Skeletal muscle tissue (tissue), 4 donors: ENCODE measurements around the gene VTI1A. TPM values are rescaled to one million over a fixed set of nuclear protein-coding genes. Genes with fewer than 3 reads are reported as not detected.
"Not testable (repeated sequence)": the region's sequence is repeated elsewhere in the genome, so short reads cannot be mapped to it uniquely, and the experiment has no call there.

Experiments
- H3K27ac ChIP-seq: one replicate; pipeline ENCODE4 v1.7.0; 2013; ENCODE audit warnings: mild to moderate bottlenecking, low read depth, low read length, inconsistent platforms
- H3K27me3 ChIP-seq, 3 donors: one replicate each; pipeline ENCODE4 v1.7.0; 2013; ENCODE audit warnings: low read length in 3 of 3; ENCODE audit not compliant: control insufficient read depth in 3 of 3, insufficient read depth in 3 of 3
- H3K36me3 ChIP-seq, 3 donors: one replicate each; pipeline ENCODE4 v1.7.0; 2013; ENCODE audit warnings: low read length in 3 of 3; ENCODE audit not compliant: control insufficient read depth in 3 of 3, insufficient read depth in 3 of 3
- H3K4me1 ChIP-seq, 3 donors: one replicate each; pipeline ENCODE4 v1.7.0; 2013; ENCODE audit warnings: low read length in 3 of 3, mild to moderate bottlenecking in 3 of 3; ENCODE audit not compliant: control insufficient read depth in 3 of 3, insufficient read depth in 3 of 3
- H3K4me3 ChIP-seq, 3 donors: one replicate each; pipeline ENCODE4 v1.7.0; 2013; ENCODE audit warnings: low read length in 3 of 3
- H3K9ac ChIP-seq, 3 donors: one replicate each; pipeline ENCODE4 v1.7.0; 2013; ENCODE audit warnings: low read length in 3 of 3, mild to moderate bottlenecking in 3 of 3, moderate library complexity in 2 of 3, low read depth in 1 of 3
- H3K9me3 ChIP-seq, 3 donors: one replicate each; pipeline ENCODE4 v1.7.0; 2013; ENCODE audit warnings: low read length in 3 of 3; ENCODE audit not compliant: control insufficient read depth in 3 of 3
- total RNA-seq: library from RNA; depleted of rRNA; stranded (reverse); fragments of >200 nt; gene quantifications from one replicate; pipeline ENCODE4 v1.2.3, GENCODE V29; 2014
- donor health status: Osteomylitis.

The VTI1A gene
- total RNA-seq, 1 donor from 2014 or later, result 18.3 TPM

DNA sequence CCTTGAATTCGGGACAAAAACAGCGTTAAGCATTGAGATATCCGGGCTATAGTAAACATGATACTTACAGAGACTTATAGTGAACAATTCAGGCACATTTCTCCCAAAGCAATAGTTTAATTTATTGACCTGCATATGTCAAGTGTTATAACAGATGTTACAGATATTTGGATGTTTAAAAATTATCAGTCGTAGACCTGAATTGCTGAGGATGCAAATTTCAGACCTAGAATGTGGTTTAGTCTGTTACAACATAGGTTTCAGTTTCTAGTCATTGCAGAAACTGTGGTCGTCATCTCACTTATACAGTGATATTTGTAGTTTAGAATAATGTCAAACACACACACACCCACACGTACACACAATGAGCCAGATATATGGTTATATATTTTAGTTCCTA, 85.2 kb downstream of the VTI1A start:
- H3K4me1 ChIP-seq, result no peaks in the 10 kb centered on the region
- no peak overlapping the region for H3K27ac ChIP-seq
- H3K4me3 ChIP-seq, result peak overlapping the region in 1 of 3 donors; percentile 33
- no peaks in the 10 kb centered on the region for H3K27me3 ChIP-seq
- H3K9ac ChIP-seq, result no peak overlapping the region
- no peaks in the 10 kb centered on the region for H3K36me3 ChIP-seq
- no peaks in the 10 kb centered on the region for H3K9me3 ChIP-seq

DNA sequence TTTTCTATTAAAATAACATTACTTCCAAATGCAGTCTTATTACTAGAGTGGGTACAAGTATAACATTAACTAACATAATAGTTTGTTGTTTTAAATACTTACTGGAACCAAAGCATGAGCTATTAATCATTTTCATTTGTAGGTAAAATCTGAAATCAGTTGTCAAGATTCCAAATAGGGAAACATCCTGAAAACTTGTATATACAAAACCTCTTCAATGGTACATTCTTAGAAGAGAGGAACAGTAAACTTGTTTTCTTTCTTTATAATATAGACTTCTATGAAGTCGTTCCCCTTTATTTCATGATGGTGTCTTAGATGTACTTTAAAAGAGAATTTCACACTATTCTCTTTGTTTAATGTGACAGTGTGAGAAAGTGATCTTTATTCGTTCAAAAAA, 85.9 kb downstream of the VTI1A start:
- Histone ChIP-seq H3K27ac (peak overlapping the region; percentile 26), H3K9ac (no peak overlapping the region), H3K4me1 (no peaks in the 10 kb centered on the region), H3K4me3 (no peak overlapping the region), H3K36me3 (no peaks in the 10 kb centered on the region), H3K27me3 (no peaks in the 10 kb centered on the region), H3K9me3 (no peaks in the 10 kb centered on the region)

DNA sequence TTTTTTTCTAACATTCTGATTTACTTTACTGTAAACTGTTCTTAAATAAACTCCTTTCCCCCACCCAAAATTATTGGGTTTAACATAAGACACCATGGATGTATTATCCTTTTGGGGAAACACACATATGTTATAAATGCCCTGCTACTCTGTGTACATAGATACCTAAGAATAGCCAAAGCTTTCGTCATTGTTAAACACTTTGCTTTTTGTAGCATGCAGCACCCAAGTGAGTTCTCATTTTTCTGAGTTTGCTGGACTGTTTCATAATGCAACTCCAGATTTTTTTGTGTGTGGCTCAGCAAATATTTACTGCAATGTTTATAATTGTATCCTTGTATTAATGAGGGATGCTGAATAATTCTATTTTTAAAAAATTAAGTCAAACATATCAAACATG, 86.9 kb downstream of the VTI1A start:
- Histone ChIP-seq H3K9me3 (no peaks in the 10 kb centered on the region), H3K36me3 (peaks cover 0 to 4% (median 4%) of the 10 kb centered on the region in 3 donors), H3K27me3 (no peaks in the 10 kb centered on the region), H3K4me1 (no peaks in the 10 kb centered on the region), H3K9ac (no peak overlapping the region), H3K4me3 (no peak overlapping the region), H3K27ac (peak overlapping the region; percentile 26)

DNA sequence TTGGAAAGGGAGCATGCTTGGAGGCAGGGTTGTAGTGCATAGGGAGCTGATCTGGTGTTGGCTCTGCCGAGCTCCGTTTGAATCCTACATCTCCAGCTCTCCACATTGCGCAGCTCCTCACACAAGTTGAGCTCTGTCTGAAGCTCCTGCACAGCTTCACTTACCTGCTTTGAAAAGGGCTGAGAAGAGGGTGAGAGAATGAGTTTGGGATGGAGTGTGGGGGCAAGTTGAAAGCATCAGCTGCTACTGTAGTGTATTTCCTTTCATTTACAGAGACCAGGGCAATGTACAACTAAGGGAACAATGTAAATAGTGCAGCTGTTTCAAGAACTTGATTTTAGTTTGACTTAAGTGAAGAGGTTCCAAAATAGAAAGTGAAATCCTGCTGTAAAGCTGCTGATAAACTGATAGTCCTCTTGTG, 88.5 kb downstream of the VTI1A start:
- Histone ChIP-seq H3K36me3 (peaks cover 0 to 4% (median 4%) of the 10 kb centered on the region in 3 donors), H3K27me3 (no peaks in the 10 kb centered on the region), H3K4me3 (peak overlapping the region in 1 of 3 donors; percentile 35), H3K27ac (no peak overlapping the region), H3K4me1 (no peaks in the 10 kb centered on the region), H3K9ac (peak overlapping the region in 2 of 3 donors; percentile 11 to 43), H3K9me3 (no peaks in the 10 kb centered on the region)

DNA sequence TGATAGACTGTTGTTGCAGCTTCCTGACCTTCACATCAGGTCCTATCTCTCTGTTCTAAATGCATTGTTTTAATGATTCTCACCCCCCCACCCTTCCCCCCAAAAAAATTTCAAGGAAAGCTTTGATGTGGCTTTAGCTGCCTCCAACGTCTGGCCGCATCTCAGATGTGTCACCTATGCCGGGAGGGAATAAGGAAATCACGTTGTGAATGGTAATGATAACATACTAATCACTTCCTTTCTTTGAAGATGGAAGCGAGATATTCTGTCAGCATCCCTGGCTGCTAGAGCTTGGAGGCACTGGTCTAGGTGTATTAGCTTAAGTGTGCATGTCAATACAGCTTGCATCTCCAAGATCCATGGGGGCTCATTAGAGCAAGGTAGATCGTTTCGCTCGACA, 89.6 kb downstream of the VTI1A start:
- Histone ChIP-seq H3K4me1 (no peaks in the 10 kb centered on the region), H3K27me3 (no peaks in the 10 kb centered on the region), H3K4me3 (no peak overlapping the region), H3K9me3 (no peaks in the 10 kb centered on the region), H3K36me3 (peaks cover 0 to 4% (median 4%) of the 10 kb centered on the region in 3 donors), H3K27ac (no peak overlapping the region), H3K9ac (no peak overlapping the region)

DNA sequence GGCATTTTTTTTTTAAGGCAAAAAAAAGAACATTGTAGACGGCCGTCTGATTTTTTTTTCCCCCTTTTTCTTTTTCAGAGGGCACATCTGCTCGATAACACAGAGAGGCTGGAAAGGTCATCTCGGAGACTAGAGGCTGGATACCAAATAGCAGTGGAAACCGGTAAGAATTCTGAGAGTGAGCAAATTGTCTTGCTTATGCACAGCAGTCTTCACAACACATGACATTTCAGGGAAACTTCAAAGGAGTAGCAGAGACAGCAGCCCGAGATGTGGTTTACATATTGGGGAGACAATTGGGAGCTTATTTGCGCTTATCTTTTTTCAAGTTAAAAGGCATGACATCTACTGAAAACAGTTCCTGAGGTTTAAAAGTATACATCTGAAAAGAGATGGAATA, 91.2 kb downstream of the VTI1A start:
- no peaks in the 10 kb centered on the region for H3K4me1 ChIP-seq
- no peak overlapping the region for H3K4me3 ChIP-seq
- H3K9me3 ChIP-seq, result no peaks in the 10 kb centered on the region
- no peaks in the 10 kb centered on the region for H3K27me3 ChIP-seq
- H3K36me3 ChIP-seq, result peaks cover 3 to 7% (median 4%) of the 10 kb centered on the region in 3 donors
- no peak overlapping the region for H3K9ac ChIP-seq
- H3K27ac ChIP-seq, result no peak overlapping the region

DNA sequence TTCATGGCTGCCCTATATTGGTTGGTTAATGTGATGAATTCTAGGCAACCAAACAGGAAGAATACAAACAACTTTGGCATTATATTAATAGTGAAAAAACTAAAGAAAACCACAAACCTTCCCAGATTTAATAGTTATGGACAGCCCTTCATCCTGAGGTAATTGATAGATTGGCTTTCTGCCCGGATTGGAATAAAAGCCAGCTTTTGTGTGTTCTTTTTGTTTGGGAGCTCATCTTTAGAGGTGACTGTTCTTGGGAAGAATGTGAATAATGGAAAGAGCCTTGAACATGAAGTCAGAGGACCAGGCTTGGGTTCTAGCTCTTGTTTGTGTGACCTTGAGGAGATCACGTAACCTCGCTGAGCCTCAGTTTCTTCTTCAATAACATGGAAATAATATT, 92.3 kb downstream of the VTI1A start:
- Histone ChIP-seq H3K9me3 (no peaks in the 10 kb centered on the region), H3K4me3 (no peak overlapping the region), H3K27ac (no peak overlapping the region), H3K36me3 (peaks cover 3 to 7% (median 4%) of the 10 kb centered on the region in 3 donors), H3K4me1 (no peaks in the 10 kb centered on the region), H3K27me3 (no peaks in the 10 kb centered on the region), H3K9ac (no peak overlapping the region)

DNA sequence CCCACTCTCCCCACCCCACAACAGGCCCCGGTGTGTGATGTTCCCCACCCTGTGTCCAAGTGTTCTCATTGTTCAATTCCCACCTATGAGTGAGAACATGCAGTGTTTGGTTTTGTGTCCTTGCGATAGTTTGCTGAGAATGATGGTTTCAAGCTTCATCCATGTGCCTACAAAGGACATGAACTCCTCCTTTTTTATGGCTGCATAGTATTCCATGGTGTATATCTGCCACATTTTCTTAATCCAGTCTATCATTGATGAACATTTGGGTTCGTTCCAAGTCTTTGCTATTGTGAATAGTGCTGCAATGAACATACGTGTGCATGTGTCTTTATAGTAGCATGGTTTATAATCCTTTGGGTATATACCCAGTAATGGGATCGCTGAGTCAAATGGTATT, 95.8 kb downstream of the VTI1A start:
- not testable (repeated sequence) for H3K4me1 ChIP-seq, H3K27ac ChIP-seq, H3K4me3 ChIP-seq, H3K9me3 ChIP-seq, H3K36me3 ChIP-seq, H3K27me3 ChIP-seq, H3K9ac ChIP-seq

DNA sequence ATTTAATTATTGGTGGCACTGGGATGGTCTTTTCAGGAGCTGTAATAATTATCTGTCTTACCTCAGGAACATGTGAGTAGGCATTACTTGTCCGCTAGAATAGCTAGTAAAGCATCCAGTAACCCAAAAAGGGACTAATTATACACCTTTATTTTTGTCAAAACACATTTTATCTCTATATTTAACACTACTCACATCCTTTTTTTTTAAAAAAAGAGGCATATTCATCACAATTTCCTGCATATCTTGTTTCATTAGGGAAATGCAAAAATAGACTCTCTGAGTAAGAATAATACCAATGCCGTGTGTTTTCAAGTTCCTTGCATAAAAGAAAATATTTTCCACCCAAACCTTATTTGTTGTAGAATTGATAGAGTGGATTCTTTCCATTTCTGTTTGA, 99.5 kb downstream of the VTI1A start:
- Histone ChIP-seq H3K4me1 (no peaks in the 10 kb centered on the region), H3K4me3 (no peak overlapping the region), H3K36me3 (peaks cover 0 to 4% (median 3%) of the 10 kb centered on the region in 3 donors), H3K9me3 (no peaks in the 10 kb centered on the region), H3K27ac (no peak overlapping the region), H3K27me3 (no peaks in the 10 kb centered on the region), H3K9ac (no peak overlapping the region)

DNA sequence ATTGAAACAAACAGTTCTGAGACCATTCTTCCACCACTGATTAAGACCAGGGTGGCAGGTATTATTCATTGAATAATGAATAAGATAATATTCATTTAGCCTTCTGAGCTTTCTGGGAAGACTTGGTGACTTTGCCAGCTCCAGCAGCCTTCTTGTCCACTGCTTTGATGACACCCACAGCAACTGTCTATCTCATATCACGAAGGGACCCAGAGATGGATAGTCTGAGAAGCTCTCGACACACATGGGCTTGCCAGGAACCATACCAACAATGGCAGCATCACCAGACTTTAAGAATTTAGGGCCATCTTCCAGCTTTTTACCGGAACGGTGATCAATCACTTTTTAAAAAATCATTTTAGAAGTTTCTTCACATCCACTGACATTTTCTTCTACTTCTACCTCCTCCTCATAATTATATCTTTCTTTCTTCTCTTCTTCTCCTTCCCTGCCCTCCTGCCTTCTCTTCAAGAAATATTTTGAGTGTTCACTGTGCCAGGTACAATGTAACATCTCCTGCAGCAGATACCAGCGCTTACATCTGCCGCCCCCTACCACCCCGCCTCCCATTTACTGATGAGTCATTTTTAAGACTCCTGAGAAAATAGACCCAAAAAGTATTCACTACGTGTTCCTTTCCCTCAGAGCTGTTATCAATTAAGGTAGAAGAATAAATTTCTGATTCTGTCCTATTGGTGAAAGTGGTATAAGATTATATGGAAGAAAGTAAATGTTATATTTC, 101.7 kb downstream of the VTI1A start:
- no peak overlapping the region for H3K9ac ChIP-seq
- H3K4me1 ChIP-seq, result no peaks in the 10 kb centered on the region
- no peaks in the 10 kb centered on the region for H3K9me3 ChIP-seq
- H3K4me3 ChIP-seq, result no peak overlapping the region
- H3K27ac ChIP-seq, result no peak overlapping the region
- H3K27me3 ChIP-seq, result no peaks in the 10 kb centered on the region
- H3K36me3 ChIP-seq, result no peaks in the 10 kb centered on the region
